Sigmoid colon (tissue), 7 donors: ENCODE data around the gene SMYD3. TPM values are rescaled to one million over a fixed set of nuclear protein-coding genes. Genes with fewer than 3 reads are reported as not detected.

Experiments
- DNase-seq: peaks from one replicate; pipeline ENCODE4 v3.0.0-alpha.2; 2019
- H3K27ac ChIP-seq, 4 donors: fragments of 200-600 bp; sonication (generic); one replicate each; pipeline ENCODE4 v1.5.1; 2016 to 2019; ENCODE audit warnings: mild to moderate bottlenecking in 1 of 4
- H3K27me3 ChIP-seq, 3 donors: fragments of 200-600 bp; sonication (generic); one replicate each; pipeline ENCODE4 v1.5.1; 2019; ENCODE audit warnings: mild to moderate bottlenecking in 1 of 3
- H3K36me3 ChIP-seq, 4 donors: fragments of 200-600 bp; sonication (generic); one replicate each; pipeline ENCODE4 v1.5.1; 2016 to 2019
- H3K4me1 ChIP-seq, 4 donors: fragments of 200-600 bp; sonication (generic); one replicate each; pipeline ENCODE4 v1.5.1; 2017 to 2019
- H3K4me3 ChIP-seq, 4 donors: fragments of 200-600 bp; sonication (generic); one replicate each; pipeline ENCODE4 v1.5.1; 2017 to 2019; ENCODE audit warnings: mild to moderate bottlenecking in 2 of 4, moderate library complexity in 1 of 4
- H3K9me3 ChIP-seq, 4 donors: fragments of 200-600 bp in 3 of 4; sonication (generic) in 3 of 4; one replicate each; pipeline versions ENCODE4 v1.5.1 to v1.6.1; 2013 to 2019
- EP300 ChIP-seq, 4 donors: sonication (generic); formaldehyde crosslinking; IDR thresholded peaks; one replicate each; pipeline ENCODE4 v1.6.1; 2017; ENCODE audit warnings: antibody characterized with exemption in 4 of 4
- POLR2A ChIP-seq, 2 donors: fragments of 450-650 bp; IDR thresholded peaks; one replicate each; pipeline ENCODE4 v1.6.1; 2016; ENCODE audit warnings: antibody characterized with exemption in 2 of 2, mild to moderate bottlenecking in 2 of 2, moderate library complexity in 2 of 2
- POLR2AphosphoS5 ChIP-seq, 4 donors: sonication (generic); formaldehyde crosslinking; IDR thresholded peaks; one replicate each; pipeline ENCODE4 v1.6.1; 2017; ENCODE audit warnings: antibody characterized with exemption in 4 of 4
- WGBS, 2 donors: extraction: QIAGEN DNeasy Blood & Tissue Kit; methylation state at CpG; one replicate each; pipeline ENCODE4 v1.1.7; 2013; 5-methylcytosine and 5-hydroxymethylcytosine counted together
- intact Hi-C: fragments of 100-400 bp; cut with DNase I; formaldehyde crosslinking; loops from one replicate; pipeline ENCODE4 v1.15.1; 2023
- polyA plus RNA-seq, 3 donors: library from polyadenylated mRNA; stranded (reverse); fragments of 200-250 nt; gene quantifications; one replicate each; pipeline ENCODE4 v1.2.3, GENCODE V29; 2013
- total RNA-seq, 4 donors: library from RNA; depleted of rRNA; stranded (reverse); fragments of >200 nt; gene quantifications; one replicate each; pipeline ENCODE4 v1.1.0, GENCODE V29; 2016
- TF ChIP-seq, protein P1 (sequence below), 4 experiments: fragments of 450-650 bp in 3 of 4; fragments of 200-600 bp in 1 of 4; IDR thresholded peaks; one replicate each; pipeline ENCODE4 v1.5.1; 2016 to 2019; ENCODE audit warnings: antibody characterized with exemption in 4 of 4, mild to moderate bottlenecking in 3 of 4, moderate library complexity in 2 of 4
- donor health status: healthy with polysubstance abuse.
- donor health status: Bipolar disorder and iron deficiency.
- donor health status: healthy.

Gene SMYD3
- total and polyA plus RNA-seq, 7 donors, result 8.7 to 23.8 (median 17.1) TPM

GRCh38 chr1:245831518-245831917 is 675.6 kb downstream of the SMYD3 start:
- TF ChIP-seq POLR2A (IDR thresholded peaks at IDR 0.05) (no peak), EP300 (IDR thresholded peaks at IDR 0.05) (no peak), POLR2AphosphoS5 (IDR thresholded peaks at IDR 0.05) (no peak)
- TF ChIP-seq, protein P1, sequence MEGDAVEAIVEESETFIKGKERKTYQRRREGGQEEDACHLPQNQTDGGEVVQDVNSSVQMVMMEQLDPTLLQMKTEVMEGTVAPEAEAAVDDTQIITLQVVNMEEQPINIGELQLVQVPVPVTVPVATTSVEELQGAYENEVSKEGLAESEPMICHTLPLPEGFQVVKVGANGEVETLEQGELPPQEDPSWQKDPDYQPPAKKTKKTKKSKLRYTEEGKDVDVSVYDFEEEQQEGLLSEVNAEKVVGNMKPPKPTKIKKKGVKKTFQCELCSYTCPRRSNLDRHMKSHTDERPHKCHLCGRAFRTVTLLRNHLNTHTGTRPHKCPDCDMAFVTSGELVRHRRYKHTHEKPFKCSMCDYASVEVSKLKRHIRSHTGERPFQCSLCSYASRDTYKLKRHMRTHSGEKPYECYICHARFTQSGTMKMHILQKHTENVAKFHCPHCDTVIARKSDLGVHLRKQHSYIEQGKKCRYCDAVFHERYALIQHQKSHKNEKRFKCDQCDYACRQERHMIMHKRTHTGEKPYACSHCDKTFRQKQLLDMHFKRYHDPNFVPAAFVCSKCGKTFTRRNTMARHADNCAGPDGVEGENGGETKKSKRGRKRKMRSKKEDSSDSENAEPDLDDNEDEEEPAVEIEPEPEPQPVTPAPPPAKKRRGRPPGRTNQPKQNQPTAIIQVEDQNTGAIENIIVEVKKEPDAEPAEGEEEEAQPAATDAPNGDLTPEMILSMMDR (IDR thresholded peaks at IDR 0.05), result no peak
- H3K36me3 ChIP-seq, result no peaks in the 10 kb centered on the region
- DNase-seq, result no peak
- WGBS, 2 donors, result 89 to 90% methylated on average over 9 of the region's 9 CpGs
- no peak overlapping the region for H3K27ac ChIP-seq
- H3K9me3 ChIP-seq, result no peaks in the 10 kb centered on the region
- no peak overlapping the region for H3K4me3 ChIP-seq
- H3K4me1 ChIP-seq, result peaks cover 0 to 4% (median 0%) of the 10 kb centered on the region in 4 donors
- intact Hi-C loops, result no loop called here
- H3K27me3 ChIP-seq, result no peaks in the 10 kb centered on the region

GRCh38 chr1:245829826-245830225 is 677.3 kb downstream of the SMYD3 start:
- TF ChIP-seq EP300 (IDR thresholded peaks at IDR 0.05), result no peak
- no peak for TF ChIP-seq POLR2A (IDR thresholded peaks at IDR 0.05)
- no peak for TF ChIP-seq POLR2AphosphoS5 (IDR thresholded peaks at IDR 0.05)
- TF ChIP-seq, protein P1 (IDR thresholded peaks at IDR 0.05), result no peak
- intact Hi-C loops, result no loop called here
- no peak for DNase-seq
- H3K27me3 ChIP-seq, result no peaks in the 10 kb centered on the region
- H3K36me3 ChIP-seq, result no peaks in the 10 kb centered on the region
- H3K4me3 ChIP-seq, result no peak overlapping the region
- H3K27ac ChIP-seq, result no peak overlapping the region
- H3K4me1 ChIP-seq, result peaks cover 0 to 4% (median 0%) of the 10 kb centered on the region in 4 donors
- H3K9me3 ChIP-seq, result no peaks in the 10 kb centered on the region

- whole genome bisulfite sequencing, 2 donors, result 82 to 88% methylated on average over 3 of the region's 3 CpGs
- Histone ChIP-seq H3K27me3 (no peaks in the 10 kb centered on the region), H3K9me3 (no peaks in the 10 kb centered on the region), H3K27ac (no peak overlapping the region), H3K4me1 (peaks cover 0 to 4% (median 0%) of the 10 kb centered on the region in 4 donors), H3K4me3 (no peak overlapping the region), H3K36me3 (no peaks in the 10 kb centered on the region)
- intact Hi-C loops, result no loop called here
- no peak for DNase-seq
- TF ChIP-seq, protein P1 (IDR thresholded peaks at IDR 0.05), result no peak
- TF ChIP-seq POLR2A (IDR thresholded peaks at IDR 0.05) (no peak), POLR2AphosphoS5 (IDR thresholded peaks at IDR 0.05) (no peak), EP300 (IDR thresholded peaks at IDR 0.05) (no peak)
These were observed 677.9 kb downstream of the SMYD3 start for GRCh38 chr1:245829194-245829593.

GRCh38 chr1:245827301-245827700 is 679.8 kb downstream of the SMYD3 start:
- WGBS, 2 donors, result 96 to 97% methylated on average over 10 of the region's 10 CpGs
- Histone ChIP-seq H3K9me3 (no peaks in the 10 kb centered on the region), H3K4me1 (peaks cover 0 to 4% (median 0%) of the 10 kb centered on the region in 4 donors), H3K36me3 (no peaks in the 10 kb centered on the region), H3K27ac (no peak overlapping the region), H3K4me3 (no peak overlapping the region), H3K27me3 (no peaks in the 10 kb centered on the region)
- DNase-seq, result no peak
- intact Hi-C loops, result no loop called here
- no peak for TF ChIP-seq EP300 (IDR thresholded peaks at IDR 0.05)
- TF ChIP-seq, protein P1 (IDR thresholded peaks at IDR 0.05), result no peak
- no peak for TF ChIP-seq POLR2AphosphoS5 (IDR thresholded peaks at IDR 0.05)
- no peak for TF ChIP-seq POLR2A (IDR thresholded peaks at IDR 0.05)
